ENCODE results near the gene EHMT2.

Gene EHMT2

DNA sequence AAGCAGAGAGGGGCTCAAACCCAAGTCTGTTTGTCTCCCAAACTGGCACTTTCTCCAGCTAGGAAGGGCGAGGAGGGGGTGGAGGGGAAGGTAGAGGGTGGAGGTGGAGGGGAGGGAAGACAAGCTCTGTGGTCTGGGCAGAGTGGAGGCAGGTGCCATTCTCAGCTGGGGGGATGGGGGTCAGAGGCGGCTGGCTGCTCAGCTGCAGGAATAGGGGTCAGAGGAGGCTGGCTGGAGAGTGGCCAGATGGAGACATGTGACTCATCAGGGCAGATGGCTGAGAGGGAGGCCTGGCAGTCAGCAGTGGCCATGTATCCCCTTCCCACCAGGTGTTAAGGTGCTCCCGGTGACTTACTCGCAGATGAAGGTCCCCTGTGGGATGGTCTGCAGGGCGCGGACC, 15.2 kb downstream of the EHMT2 start:
- TF ChIP-seq, protein P1, sequence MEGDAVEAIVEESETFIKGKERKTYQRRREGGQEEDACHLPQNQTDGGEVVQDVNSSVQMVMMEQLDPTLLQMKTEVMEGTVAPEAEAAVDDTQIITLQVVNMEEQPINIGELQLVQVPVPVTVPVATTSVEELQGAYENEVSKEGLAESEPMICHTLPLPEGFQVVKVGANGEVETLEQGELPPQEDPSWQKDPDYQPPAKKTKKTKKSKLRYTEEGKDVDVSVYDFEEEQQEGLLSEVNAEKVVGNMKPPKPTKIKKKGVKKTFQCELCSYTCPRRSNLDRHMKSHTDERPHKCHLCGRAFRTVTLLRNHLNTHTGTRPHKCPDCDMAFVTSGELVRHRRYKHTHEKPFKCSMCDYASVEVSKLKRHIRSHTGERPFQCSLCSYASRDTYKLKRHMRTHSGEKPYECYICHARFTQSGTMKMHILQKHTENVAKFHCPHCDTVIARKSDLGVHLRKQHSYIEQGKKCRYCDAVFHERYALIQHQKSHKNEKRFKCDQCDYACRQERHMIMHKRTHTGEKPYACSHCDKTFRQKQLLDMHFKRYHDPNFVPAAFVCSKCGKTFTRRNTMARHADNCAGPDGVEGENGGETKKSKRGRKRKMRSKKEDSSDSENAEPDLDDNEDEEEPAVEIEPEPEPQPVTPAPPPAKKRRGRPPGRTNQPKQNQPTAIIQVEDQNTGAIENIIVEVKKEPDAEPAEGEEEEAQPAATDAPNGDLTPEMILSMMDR (IDR thresholded peaks at IDR 0.05; ENCODE audit: insufficient read depth, missing control alignments) = no peak
- no peak for DNase-seq (ENCODE audit: insufficient read length, low spot score)
- no peak for FAIRE-seq

DNA sequence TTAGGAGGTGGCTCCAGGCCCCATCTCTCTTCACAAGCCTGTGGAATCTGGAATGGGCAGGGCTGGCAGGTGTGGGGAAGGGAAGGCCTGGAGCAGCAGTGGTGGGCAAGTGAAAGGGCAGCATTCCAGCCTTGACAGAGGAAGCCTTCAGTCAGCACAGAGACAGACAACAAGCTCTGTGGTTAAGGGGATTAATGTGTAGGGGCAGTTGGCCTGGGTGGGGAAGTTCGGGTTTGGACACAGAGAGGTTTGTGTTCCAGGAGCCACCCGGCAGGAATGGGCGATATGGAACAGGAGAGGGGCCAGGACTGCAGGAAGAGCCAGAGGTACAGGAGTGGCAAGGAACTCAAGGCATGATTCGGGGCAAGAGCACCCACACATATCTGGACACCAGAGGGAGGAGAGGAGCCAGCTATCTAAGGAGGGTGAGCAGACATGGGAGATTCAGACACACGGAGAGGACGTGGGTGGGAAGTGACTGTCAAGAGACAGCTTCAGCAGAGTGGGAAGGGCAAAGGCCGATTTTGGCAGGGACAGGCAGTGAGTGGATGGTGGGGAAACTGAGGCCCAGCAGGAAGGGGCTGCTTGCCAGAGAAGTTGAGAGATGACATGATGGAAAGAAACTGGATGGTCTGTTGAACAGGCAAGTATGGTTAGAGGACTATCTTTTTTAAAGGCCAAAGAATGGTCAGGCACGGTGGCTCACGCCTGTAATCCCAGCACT, 16.2 kb downstream of the EHMT2 start:
- no peak for FAIRE-seq
- TF ChIP-seq, protein P1 (IDR thresholded peaks at IDR 0.05; ENCODE audit: insufficient read depth, missing control alignments) = no peak
- DNase-seq (ENCODE audit: insufficient read length, low spot score) = no peak

DNA sequence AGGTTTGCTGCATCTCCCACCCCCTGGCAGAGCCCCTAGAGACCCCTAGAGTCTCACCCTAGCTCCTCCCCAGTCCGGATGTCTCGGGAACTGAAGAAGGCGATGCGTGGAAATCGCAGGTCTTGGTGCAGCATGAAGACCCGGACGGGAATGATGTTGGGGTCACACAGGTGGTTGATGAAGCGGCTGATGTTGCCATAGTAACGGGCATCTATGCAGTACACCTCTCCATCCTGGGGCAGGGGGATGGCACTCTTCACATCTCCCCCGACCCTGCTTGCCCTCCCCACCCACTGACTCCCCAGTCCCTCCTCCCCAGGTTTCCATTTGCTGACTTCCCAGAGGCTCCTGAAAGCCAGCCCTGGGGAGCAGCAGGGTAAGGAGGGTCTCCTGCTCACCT, 16.9 kb downstream of the EHMT2 start:
- no peak for FAIRE-seq
- TF ChIP-seq, protein P1 (IDR thresholded peaks at IDR 0.05; ENCODE audit: insufficient read depth, missing control alignments) = no peak
- no peak for DNase-seq (ENCODE audit: insufficient read length, low spot score)

DNA sequence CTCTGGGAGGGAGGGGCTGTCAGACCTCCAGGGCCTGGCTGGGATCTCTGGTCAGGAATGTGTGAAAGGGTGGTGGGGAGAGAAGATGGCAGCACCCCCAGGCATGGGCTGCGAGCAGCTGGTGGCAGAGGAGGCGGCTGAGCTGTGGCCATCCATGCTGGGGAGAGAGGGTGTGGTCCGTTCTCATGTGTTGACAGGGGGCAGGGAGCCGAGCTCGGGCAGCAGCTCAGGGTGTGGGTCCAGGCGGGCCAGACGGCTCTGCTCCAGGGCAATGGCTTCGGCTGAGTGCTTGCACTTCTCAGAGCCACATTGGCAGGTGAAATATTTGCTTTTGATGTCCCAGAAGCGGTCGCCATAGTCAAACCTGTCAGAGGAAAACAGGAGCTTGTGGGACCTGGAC, 17.6 kb downstream of the EHMT2 start:
- FAIRE-seq (no peak), DNase-seq (ENCODE audit: insufficient read length, low spot score) (no peak)
- TF ChIP-seq, protein P1 (IDR thresholded peaks at IDR 0.05; ENCODE audit: insufficient read depth, missing control alignments) = no peak

DNA sequence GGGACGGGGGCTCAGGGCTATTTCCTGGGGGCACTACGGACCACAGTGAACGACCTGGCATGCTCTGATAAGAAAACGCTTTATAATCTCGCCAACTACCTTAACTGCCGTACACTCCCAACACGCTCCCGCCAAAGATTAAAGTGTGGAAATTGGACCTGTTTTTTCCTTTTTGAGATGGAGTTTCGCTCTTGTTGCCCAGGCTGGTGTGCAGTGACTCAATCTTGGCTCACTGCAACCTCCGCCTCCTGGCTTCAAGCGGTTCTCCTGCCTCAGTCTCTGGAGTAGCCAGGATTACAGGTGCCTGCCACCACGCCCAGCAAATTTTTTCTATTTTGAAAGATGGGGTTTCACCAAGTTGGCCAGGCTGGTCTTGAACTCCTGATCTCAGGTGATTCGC, 18.4 kb downstream of the EHMT2 start:
- DNase-seq (ENCODE audit: insufficient read length, low spot score) = no peak
- TF ChIP-seq, protein P1 (IDR thresholded peaks at IDR 0.05; ENCODE audit: insufficient read depth, missing control alignments) = no peak
- FAIRE-seq = no peak

DNA sequence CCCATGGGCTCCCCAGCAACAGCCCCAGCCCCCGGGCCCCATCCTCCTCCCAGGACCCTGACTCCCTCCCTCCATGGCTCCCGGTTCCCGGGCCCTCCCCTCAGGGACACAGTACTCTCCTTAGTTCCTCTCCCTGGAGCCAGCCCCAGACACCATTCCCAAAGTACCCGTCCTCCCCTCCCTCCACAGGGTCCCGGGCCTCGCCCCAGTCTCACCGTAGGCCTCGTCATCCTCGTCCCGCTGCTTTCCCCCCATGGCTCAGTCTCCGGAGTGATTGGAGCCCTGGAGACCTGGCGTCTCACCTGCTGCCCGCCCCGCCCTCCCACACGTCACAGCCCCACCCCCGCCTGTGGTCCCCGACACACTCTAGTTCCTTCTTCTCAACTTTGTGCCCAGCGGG, 18.8 kb downstream of the EHMT2 start, which contains the start of gene SLC44A4:
TSS of gene SLC44A4 (minus strand) at position 272 of the 400 bp plus-strand sequence. CDS start at position 255, 17 bp downstream.
- TF ChIP-seq, protein P1 (IDR thresholded peaks at IDR 0.05; ENCODE audit: insufficient read depth, missing control alignments) = no peak
- no peak for DNase-seq (ENCODE audit: insufficient read length, low spot score)
- no peak for FAIRE-seq

DNA sequence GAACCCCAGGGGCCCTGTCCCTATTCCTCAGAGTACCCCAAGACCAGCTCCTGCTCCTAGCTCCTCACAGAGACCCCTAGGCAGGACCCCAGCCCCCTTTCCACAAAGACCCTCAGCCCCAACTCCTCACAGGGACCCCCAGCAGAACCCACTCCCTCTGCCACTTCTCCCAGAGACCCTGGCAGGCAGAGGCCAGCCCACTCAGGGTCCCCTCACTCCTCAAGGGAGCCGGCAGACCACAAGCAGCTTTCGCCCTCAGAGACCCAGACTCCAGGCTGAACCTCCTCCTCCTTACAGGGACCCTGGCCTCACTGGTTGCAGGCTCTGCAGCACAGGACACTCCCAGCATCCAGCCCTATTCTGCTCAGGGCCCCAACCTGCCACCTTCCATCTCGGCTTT, 19.3 kb downstream of the EHMT2 start:
- FAIRE-seq = no peak
- no peak for DNase-seq (ENCODE audit: insufficient read length, low spot score)
- TF ChIP-seq, protein P1 (IDR thresholded peaks at IDR 0.05; ENCODE audit: insufficient read depth, missing control alignments) = no peak
